OCI-LY1 (cell line): ENCODE data around the gene TEX50.
"Not testable (repeated sequence)": the region's sequence is repeated elsewhere in the genome, so short reads cannot be mapped to it uniquely, and the experiment has no call there.

Experiments used
- H2AFZ ChIP-seq: fragments of 200-600 bp; sonication (generic), shearing (Covaris generic); 2 replicates; pipeline ENCODE4 v1.6.0; 2014; ENCODE audit warnings: antibody characterized with exemption, mild to moderate bottlenecking, low read length
- H3F3A ChIP-seq: fragments of 200-600 bp; sonication (generic), shearing (Covaris generic); 2 replicates; pipeline ENCODE4 v1.6.0; 2014; ENCODE audit warnings: mild to moderate bottlenecking, antibody characterized with exemption, low read length, moderate library complexity; ENCODE audit not compliant: insufficient read depth
- H3K27ac ChIP-seq: fragments of 200-600 bp; sonication (generic); 2 replicates; pipeline ENCODE4 v1.5.1; 2014; ENCODE audit warnings: low read length, mixed run types, mild to moderate bottlenecking, low read depth; ENCODE audit not compliant: poor library complexity, severe bottlenecking
- H3K27me3 ChIP-seq: fragments of 200-600 bp; sonication (generic); 2 replicates; pipeline ENCODE4 v1.6.0; 2014; ENCODE audit warnings: antibody characterized with exemption, mild to moderate bottlenecking, low read length, moderate library complexity; ENCODE audit not compliant: insufficient read depth
- H3K36me3 ChIP-seq: fragments of 200-600 bp; sonication (generic); 2 replicates; pipeline ENCODE4 v1.6.1; 2014; ENCODE audit warnings: mild to moderate bottlenecking, antibody characterized with exemption, low read length, moderate library complexity, mixed read lengths; ENCODE audit not compliant: insufficient read depth
- H3K4me1 ChIP-seq: fragments of 200-600 bp; sonication (generic); 2 replicates; pipeline ENCODE4 v1.5.1; 2014; ENCODE audit warnings: mild to moderate bottlenecking, low read length, moderate library complexity; ENCODE audit not compliant: insufficient read depth, severe bottlenecking
- H3K4me2 ChIP-seq: fragments of 200-600 bp; sonication (generic), shearing (Covaris generic); 2 replicates; pipeline ENCODE4 v1.6.1; 2014; ENCODE audit warnings: low read length
- H3K4me3 ChIP-seq: fragments of 200-600 bp; sonication (generic); 2 replicates; pipeline ENCODE4 v1.5.1; 2014; ENCODE audit warnings: low read length, low read depth, mild to moderate bottlenecking, mixed read lengths; ENCODE audit not compliant: poor library complexity, severe bottlenecking
- H3K79me2 ChIP-seq: fragments of 200-600 bp; shearing (Covaris generic); 2 replicates; pipeline ENCODE4 v1.6.1; 2016; ENCODE audit warnings: mixed run types, low read length, mixed read lengths; ENCODE audit not compliant: insufficient read depth
- H3K9ac ChIP-seq: fragments of 200-600 bp; sonication (generic), shearing (Covaris generic); 2 replicates; pipeline ENCODE4 v1.6.1; 2014; ENCODE audit warnings: mild to moderate bottlenecking, low read length, mixed read lengths
- H3K9me2 ChIP-seq: fragments of 200-600 bp; sonication (generic), shearing (Covaris generic); 2 replicates; pipeline ENCODE4 v1.6.1; 2014; ENCODE audit warnings: low read depth, mild to moderate bottlenecking, low read length, mixed read lengths
- H3K9me3 ChIP-seq: fragments of 200-600 bp; shearing (Covaris generic); 2 replicates; pipeline ENCODE4 v1.6.1; 2014; ENCODE audit warnings: low read length, mixed read lengths
- H4K20me1 ChIP-seq: fragments of 200-600 bp; sonication (generic), shearing (Covaris generic); 2 replicates; pipeline ENCODE4 v1.6.0; 2016; ENCODE audit warnings: mild to moderate bottlenecking, low read length; ENCODE audit not compliant: insufficient read depth
- CTCF ChIP-seq: fragments of 200-600 bp; sonication (generic), shearing (Covaris generic); IDR thresholded peaks from 2 replicates; pipeline ENCODE4 v1.5.1; 2017; ENCODE audit warnings: mild to moderate bottlenecking, antibody characterized with exemption, low read length, moderate library complexity, mixed read lengths
- EZH2 ChIP-seq: fragments of 200-600 bp; sonication (generic), shearing (Covaris generic); IDR thresholded peaks from 2 replicates; pipeline ENCODE4 v1.8.0; 2017; ENCODE audit warnings: borderline replicate concordance, mixed run types, mild to moderate bottlenecking, antibody characterized with exemption, low read length, moderate library complexity, mixed read lengths

Gene TEX50

DNA sequence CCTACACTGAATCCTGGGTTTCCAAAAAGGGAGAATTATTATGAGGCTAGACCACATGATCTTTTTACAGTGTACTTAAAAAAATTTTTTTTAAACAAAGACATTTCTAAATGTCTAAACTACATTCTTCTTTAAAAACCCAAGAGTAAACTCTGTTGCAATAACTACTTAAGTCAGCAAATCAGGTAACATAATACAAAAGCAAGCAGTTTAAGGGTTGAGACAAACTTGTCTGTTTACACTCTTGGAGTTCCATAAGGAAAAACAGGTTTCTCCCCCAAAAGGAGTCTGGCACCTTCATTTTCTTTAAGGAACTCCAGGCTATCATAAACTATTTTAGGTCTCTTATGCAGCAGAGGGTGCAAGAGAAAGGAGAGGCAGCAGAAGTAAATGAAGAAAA lies 47.0 kb downstream of the TEX50 start:
- Histone ChIP-seq H3K27ac (no peak overlapping the region), H3K79me2 (no peaks in the 10 kb centered on the region), H3K9ac (no peak overlapping the region), H3F3A (no peaks in the 10 kb centered on the region), H3K9me3 (no peaks in the 10 kb centered on the region; the same call in 1 of the 2 replicates), H3K4me2 (no peak overlapping the region), H4K20me1 (no peaks in the 10 kb centered on the region), H3K4me1 (no peaks in the 10 kb centered on the region), H3K9me2 (no peaks in the 10 kb centered on the region), H3K4me3 (no peak overlapping the region), H3K36me3 (no peaks in the 10 kb centered on the region), H2AFZ (no peak overlapping the region), H3K27me3 (no peaks in the 10 kb centered on the region)
- no peak for TF ChIP-seq CTCF
- TF ChIP-seq EZH2 = no peak

DNA sequence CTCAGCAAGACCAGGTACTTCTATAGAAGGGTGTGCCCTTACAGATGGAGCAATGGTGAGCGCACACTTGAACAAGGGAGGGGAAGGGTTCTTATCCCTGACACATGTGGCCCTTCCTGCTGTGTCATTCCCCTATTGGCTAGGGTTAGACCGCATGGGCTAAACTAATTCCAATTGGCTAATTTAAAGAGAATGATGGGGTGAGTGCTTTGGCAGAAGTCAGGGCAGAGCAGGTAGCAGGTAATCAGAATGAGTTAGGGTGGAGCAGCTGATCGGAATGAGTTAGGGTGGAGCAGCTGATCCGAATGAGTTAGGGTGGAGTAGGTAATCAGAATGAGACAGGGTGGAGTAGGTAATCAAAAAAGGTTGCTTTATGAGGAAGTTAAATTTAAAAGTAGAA lies 48.7 kb downstream of the TEX50 start:
- H3K9ac ChIP-seq, H2AFZ ChIP-seq, H3K4me2 ChIP-seq, H3K4me3 ChIP-seq, H4K20me1 ChIP-seq, H3K27me3 ChIP-seq, H3K36me3 ChIP-seq, H3F3A ChIP-seq, H3K79me2 ChIP-seq, H3K27ac ChIP-seq, H3K9me3 ChIP-seq, H3K9me2 ChIP-seq: not testable (repeated sequence)
- H3K4me1 ChIP-seq = peaks cover 11% of the 10 kb centered on the region

DNA sequence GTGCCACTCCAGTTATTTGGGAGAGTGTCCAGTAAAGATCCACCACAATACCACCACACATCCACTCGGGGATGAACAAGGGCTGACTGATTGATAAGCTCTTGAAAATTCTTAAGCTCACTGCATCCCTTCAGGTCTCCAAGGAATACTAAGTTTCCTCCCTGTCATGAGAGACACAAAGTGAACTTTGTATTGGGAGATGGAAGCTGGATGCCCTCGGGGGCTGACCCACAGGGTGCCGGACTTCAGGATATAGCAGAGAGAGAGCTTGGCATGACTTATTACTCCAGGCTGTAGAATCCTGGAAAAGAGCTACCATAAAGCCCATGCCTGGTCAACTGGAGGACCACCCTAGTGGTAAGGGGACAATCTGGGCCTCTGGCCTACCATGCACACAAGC lies 50.0 kb downstream of the TEX50 start:
- not testable (repeated sequence) for H3K27me3 ChIP-seq, H4K20me1 ChIP-seq, H3F3A ChIP-seq, H3K27ac ChIP-seq, H3K9me3 ChIP-seq, H3K9me2 ChIP-seq, H3K36me3 ChIP-seq, H3K4me2 ChIP-seq, H3K79me2 ChIP-seq, H3K9ac ChIP-seq, H2AFZ ChIP-seq, H3K4me3 ChIP-seq
- H3K4me1 ChIP-seq = peaks cover 11% of the 10 kb centered on the region
